ENCODE measurements around the gene PWP1. TPM values are rescaled to one million over a fixed set of nuclear protein-coding genes. Genes with fewer than 3 reads are reported as not detected.
A peak's percentile ranks its signal among the peaks of the same experiment; 100 is the strongest.
"Not testable (repeated sequence)": the region's sequence is repeated elsewhere in the genome, so short reads cannot be mapped to it uniquely, and the experiment has no call there.

The PWP1 gene
- total RNA-seq, 1 experiment from 2014 or later = 49.7 TPM

- intact Hi-C loops (cut with micrococcal nuclease) = no loop called here
- H3K27me3 Mint-ChIP-seq (ENCODE audit: insufficient read depth, unreplicated experiment) = no peaks in the 10 kb centered on the region
- no peaks in the 10 kb centered on the region for H3K4me1 Mint-ChIP-seq (ENCODE audit: insufficient read depth, unreplicated experiment)
- no peaks in the 10 kb centered on the region for H3K9me3 Mint-ChIP-seq (ENCODE audit: unreplicated experiment)
- no TSS peak for BruUV-seq (replicated peaks)
- peaks cover 33% of the 10 kb centered on the region for H3K36me3 Mint-ChIP-seq (ENCODE audit: insufficient read depth, unreplicated experiment)
- TF ChIP-seq CTCF (IDR thresholded peaks at IDR 0.05; ENCODE audit: unreplicated experiment) = no peak
- H3K27ac Mint-ChIP-seq (ENCODE audit: low read depth, unreplicated experiment) = no peak overlapping the region
- ChIA-PET CTCF (interaction anchor here (0.5 to 0.6 kb wide), 4 partner anchors 33 to 908 kb away, joined by 3 read pairs; partner anchors contain the start of gene PWP1), POLR2A (interaction anchor here (1.0 kb wide), 1 partner anchor 13 kb away, joined by 4 read pairs; no protein-coding TSS in a partner anchor)
- no peak for DNase-seq (ENCODE audit: unreplicated experiment)
- H3K4me3 Mint-ChIP-seq (ENCODE audit: unreplicated experiment) = no peak overlapping the region
Observed at GRCh38 chr12:107718606-107719005, 33.0 kb downstream of the PWP1 start.

- intact Hi-C loops (cut with micrococcal nuclease); POLR2A ChIA-PET; DNase-seq (ENCODE audit: unreplicated experiment); H3K36me3 Mint-ChIP-seq (ENCODE audit: insufficient read depth, unreplicated experiment); BruUV-seq (replicated peaks); H3K27me3 Mint-ChIP-seq (ENCODE audit: insufficient read depth, unreplicated experiment); H3K4me1 Mint-ChIP-seq (ENCODE audit: insufficient read depth, unreplicated experiment); CTCF ChIA-PET; H3K27ac Mint-ChIP-seq (ENCODE audit: low read depth, unreplicated experiment); H3K9me3 Mint-ChIP-seq (ENCODE audit: unreplicated experiment); H3K4me3 Mint-ChIP-seq (ENCODE audit: unreplicated experiment): not testable (repeated sequence)
Observed at GRCh38 chr12:107727327-107727726, 41.7 kb downstream of the PWP1 start.

- DNase-seq (ENCODE audit: unreplicated experiment); POLR2A ChIA-PET; H3K27ac Mint-ChIP-seq (ENCODE audit: low read depth, unreplicated experiment); H3K9me3 Mint-ChIP-seq (ENCODE audit: unreplicated experiment); H3K27me3 Mint-ChIP-seq (ENCODE audit: insufficient read depth, unreplicated experiment); BruUV-seq (replicated peaks); H3K4me1 Mint-ChIP-seq (ENCODE audit: insufficient read depth, unreplicated experiment); H3K4me3 Mint-ChIP-seq (ENCODE audit: unreplicated experiment); intact Hi-C loops (cut with micrococcal nuclease); CTCF ChIA-PET: not testable (repeated sequence)
- peaks cover 11% of the 10 kb centered on the region for H3K36me3 Mint-ChIP-seq (ENCODE audit: insufficient read depth, unreplicated experiment)
Observed at GRCh38 chr12:107727742-107728141, 42.1 kb downstream of the PWP1 start.

- intact Hi-C loops (cut with micrococcal nuclease) = no loop called here
- CTCF ChIA-PET = interaction anchor here (1.2 kb wide), 1 partner anchor 54 kb away, joined by 3 read pairs; no protein-coding TSS in a partner anchor
- H3K4me1 Mint-ChIP-seq (ENCODE audit: insufficient read depth, unreplicated experiment) = no peaks in the 10 kb centered on the region
- H3K9me3 Mint-ChIP-seq (ENCODE audit: unreplicated experiment) = no peaks in the 10 kb centered on the region
- H3K27ac Mint-ChIP-seq (ENCODE audit: low read depth, unreplicated experiment) = no peak overlapping the region
- no peaks in the 10 kb centered on the region for H3K27me3 Mint-ChIP-seq (ENCODE audit: insufficient read depth, unreplicated experiment)
- no peak for DNase-seq (ENCODE audit: unreplicated experiment)
- TF ChIP-seq CTCF (IDR thresholded peaks at IDR 0.05; ENCODE audit: unreplicated experiment) = no peak
- H3K36me3 Mint-ChIP-seq (ENCODE audit: insufficient read depth, unreplicated experiment) = peaks cover 42% of the 10 kb centered on the region
- POLR2A ChIA-PET = interaction anchor here (0.8 to 1.6 kb wide), 3 partner anchors 26 to 212 kb away, joined by 3 to 10 read pairs (median 5); no protein-coding TSS in a partner anchor
- TSS peak; percentile 2 for BruUV-seq (replicated peaks)
- no peak overlapping the region for H3K4me3 Mint-ChIP-seq (ENCODE audit: unreplicated experiment)
Observed at GRCh38 chr12:107730618-107731341, 45.2 kb downstream of the PWP1 start.

- Mint-ChIP-seq H3K4me1 (ENCODE audit: insufficient read depth, unreplicated experiment) (no peaks in the 10 kb centered on the region), H3K27me3 (ENCODE audit: insufficient read depth, unreplicated experiment) (no peaks in the 10 kb centered on the region), H3K9me3 (ENCODE audit: unreplicated experiment) (no peaks in the 10 kb centered on the region), H3K36me3 (ENCODE audit: insufficient read depth, unreplicated experiment) (peaks cover 47% of the 10 kb centered on the region), H3K27ac (ENCODE audit: low read depth, unreplicated experiment) (no peak overlapping the region), H3K4me3 (ENCODE audit: unreplicated experiment) (no peak overlapping the region)
- ChIA-PET CTCF (interaction anchor here (0.7 to 1.2 kb wide), 2 partner anchors 50 to 55 kb away, joined by 3 read pairs; no protein-coding TSS in a partner anchor), POLR2A (interaction anchor here (0.8 to 1.6 kb wide), 6 partner anchors 11 to 34 kb away, joined by 3 to 10 read pairs (median 4); no protein-coding TSS in a partner anchor)
- TF ChIP-seq CTCF (IDR thresholded peaks at IDR 0.05; ENCODE audit: unreplicated experiment) = no peak
- intact Hi-C loops (cut with micrococcal nuclease) = no loop called here
- no TSS peak for BruUV-seq (replicated peaks)
- DNase-seq (ENCODE audit: unreplicated experiment) = no peak
Observed at GRCh38 chr12:107731366-107731765, 45.8 kb downstream of the PWP1 start.

Data from MCF 10A (cell line).